Left forelimb (tissue), 1 donor: Measurements from ENCODE around the gene ENDOU.
"Not testable (repeated sequence)": the region's sequence is repeated elsewhere in the genome, so short reads cannot be mapped to it uniquely, and the experiment has no call there.

Source experiments
- DNase-seq: peaks from one replicate; pipeline ENCODE4 v3.0.0-alpha.2; 2018; ENCODE audit warnings: low spot score

Gene ENDOU

GRCh38 chr12:47679785-47680184, 45.5 kb downstream of the ENDOU start:
- DNase-seq, result no peak

- no peak for DNase-seq
Measured at GRCh38 chr12:47672068-47672467, 53.2 kb downstream of the ENDOU start.

GRCh38 chr12:47667935-47668334, 57.4 kb downstream of the ENDOU start:
- DNase-seq, result not testable (repeated sequence)
